Retinal pigment epithelial cell (primary cell): ENCODE results near the gene HNRNPH1.
"Not testable (repeated sequence)": the region's sequence is repeated elsewhere in the genome, so short reads cannot be mapped to it uniquely, and the experiment has no call there.

ENCODE experiments used
- DNase-seq: peaks from one replicate; pipeline ENCODE4 v3.0.0-alpha.2; 2010; ENCODE audit warnings: low read depth
- H3K4me3 ChIP-seq: 2 replicates; pipeline ENCODE4 v1.5.1; 2011; ENCODE audit warnings: mild to moderate bottlenecking, low read length, control low read depth, moderate library complexity
- TF ChIP-seq, protein P1 (sequence below): conservative IDR thresholded peaks from 2 replicates; pipeline ENCODE4 v1.5.1; 2011; ENCODE audit warnings: low read depth, low read length, control low read depth, inconsistent platforms

The HNRNPH1 gene

DNA sequence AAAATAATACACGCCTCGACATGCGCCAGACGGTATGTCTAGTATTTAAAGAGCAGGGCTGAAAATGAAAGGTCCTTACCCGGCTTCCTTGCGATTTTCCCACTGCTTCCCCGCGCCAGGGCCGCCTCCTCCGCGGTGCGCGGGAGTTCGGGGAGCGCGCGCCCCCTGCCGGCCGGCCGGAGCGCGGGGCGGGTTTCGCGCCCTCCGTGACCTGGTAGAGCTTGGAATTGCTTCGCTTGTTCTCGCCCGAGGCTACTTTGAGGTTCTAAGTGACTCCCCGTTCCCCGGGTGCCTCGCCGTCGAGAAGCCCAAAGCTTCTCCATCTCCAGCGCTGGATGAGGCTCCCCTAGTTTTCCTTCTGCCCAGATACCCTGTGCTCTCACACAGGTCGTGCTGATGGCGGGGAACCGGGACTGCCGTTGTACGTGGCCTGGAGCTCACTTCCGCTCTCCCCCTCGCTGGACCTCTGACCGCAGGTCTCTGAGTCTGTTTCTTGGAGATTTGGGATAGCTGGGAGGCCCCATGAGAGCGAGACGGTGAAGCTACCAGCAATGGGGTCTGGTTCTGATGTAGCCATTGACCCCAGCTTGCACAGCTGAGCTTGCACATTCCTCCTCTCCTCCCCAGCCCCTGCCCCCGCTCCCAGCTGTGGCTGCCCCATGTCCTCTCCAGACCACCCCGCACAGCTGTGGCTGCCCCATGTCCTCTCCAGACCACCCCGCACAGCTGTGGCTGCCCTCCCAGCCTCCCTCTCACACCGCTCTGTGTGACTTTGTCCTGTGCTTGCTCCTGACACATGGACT, 11.1 kb upstream of the HNRNPH1 start:
- DNase-seq, H3K4me3 ChIP-seq: not testable (repeated sequence)

DNA sequence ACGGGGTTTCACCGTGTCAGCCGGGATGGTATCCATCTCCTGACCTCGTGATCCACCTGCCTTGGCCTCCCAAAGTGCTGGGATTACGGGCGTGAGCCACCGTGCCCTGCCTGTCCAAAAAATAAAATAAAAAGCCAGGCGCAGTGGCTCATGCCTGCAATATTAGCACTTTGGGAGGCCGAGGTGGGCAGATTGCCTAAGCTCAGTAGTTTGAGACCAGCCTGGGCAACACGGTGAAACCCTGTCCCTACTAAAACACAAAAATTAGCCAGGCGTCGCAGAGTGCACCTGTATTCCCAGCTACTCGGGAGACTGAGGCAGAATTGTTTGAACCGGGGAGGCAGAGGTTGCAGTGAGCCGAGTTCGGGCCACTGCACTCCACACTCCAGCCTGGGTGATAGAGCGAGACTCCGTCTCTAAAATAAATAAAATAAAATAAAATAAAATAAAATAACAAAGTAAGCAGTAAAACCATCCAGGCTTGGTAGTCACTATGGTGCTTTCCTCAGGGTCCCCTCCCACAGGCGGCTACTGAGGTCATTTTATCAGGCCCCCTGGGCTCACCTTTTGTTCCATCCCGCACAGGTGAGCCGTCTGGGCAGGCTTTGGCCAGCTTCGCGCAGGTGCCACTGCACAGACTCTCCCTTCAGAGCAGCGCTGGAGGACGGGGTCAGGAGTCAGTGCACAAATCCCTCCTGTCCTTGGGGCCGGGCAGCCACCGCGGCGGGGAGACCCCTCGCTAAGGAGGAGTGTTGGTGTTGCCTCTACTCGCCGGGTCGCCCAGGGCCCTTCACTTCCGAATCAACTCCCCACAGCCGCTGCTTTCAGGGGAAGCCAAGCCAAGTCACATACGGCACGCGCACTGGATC, 10.3 kb upstream of the HNRNPH1 start:
- DNase-seq = not testable (repeated sequence)
- peak overlapping the region; percentile 41 for H3K4me3 ChIP-seq

DNA sequence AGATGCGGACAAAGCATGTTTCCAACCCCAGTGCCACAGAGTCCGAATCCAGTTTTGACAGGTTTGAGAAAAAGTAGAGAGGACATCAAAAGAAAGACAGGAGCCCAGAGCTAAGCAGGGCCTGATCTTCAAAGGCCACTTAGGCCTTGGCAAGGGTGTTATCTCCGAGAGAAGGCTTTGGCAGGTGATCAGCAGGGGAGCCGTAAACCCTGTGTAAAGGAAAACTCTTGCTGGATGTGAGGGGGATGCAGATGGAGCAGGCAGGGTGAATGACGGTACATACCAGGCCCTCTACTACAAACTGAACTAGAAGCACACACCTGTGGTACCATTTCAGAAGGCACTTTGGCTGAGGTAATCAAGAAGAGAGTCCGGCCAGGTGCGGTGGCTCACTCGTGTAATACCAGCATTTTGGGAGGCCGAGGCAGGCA, 1.4 kb upstream of the HNRNPH1 start:
- H3K4me3 ChIP-seq = no peak overlapping the region
- no peak for DNase-seq

DNA sequence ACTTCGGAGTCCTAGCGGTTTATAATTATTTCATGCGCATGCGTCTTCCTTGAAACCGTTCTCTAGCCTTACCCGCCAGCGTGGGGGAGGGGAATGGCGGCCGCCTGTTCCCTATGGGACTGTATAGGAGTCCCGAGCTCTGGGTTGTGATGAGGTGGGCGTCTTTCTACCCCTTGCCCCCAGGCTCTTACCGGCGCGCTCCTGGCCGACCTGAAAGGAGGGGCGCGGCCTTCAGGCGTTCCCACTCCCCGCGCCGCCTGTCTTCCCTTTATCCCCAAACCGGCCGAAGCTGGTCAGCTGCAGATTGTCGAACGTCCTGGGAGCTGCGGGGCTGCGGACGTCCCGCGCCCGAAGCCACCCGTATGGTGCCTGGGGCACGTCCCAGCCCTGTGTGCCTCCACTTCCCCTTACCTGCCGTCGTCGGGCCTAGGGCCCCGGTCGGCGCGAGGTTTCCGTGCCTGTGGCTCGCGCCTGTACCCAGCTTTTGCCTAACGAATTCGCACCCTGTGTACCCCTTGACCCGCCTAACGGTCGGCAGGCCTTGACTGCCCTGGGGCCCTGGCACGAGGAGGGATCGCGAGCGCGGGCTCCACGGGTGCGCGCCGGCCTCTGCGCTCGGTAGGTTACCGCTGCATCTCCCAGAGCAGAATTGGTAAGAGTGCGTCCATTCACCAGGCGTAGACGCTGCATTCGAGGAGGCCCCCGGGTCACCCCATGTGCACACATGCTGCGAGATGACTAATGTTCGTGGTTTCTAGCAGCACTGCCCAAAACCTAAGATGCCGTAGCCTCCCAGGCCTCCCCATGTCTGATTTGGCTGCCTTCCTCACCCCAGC, 653 bp upstream of the HNRNPH1 start:
- H3K4me3 ChIP-seq = peak overlapping the region; percentile 58
- TF ChIP-seq, protein P1, sequence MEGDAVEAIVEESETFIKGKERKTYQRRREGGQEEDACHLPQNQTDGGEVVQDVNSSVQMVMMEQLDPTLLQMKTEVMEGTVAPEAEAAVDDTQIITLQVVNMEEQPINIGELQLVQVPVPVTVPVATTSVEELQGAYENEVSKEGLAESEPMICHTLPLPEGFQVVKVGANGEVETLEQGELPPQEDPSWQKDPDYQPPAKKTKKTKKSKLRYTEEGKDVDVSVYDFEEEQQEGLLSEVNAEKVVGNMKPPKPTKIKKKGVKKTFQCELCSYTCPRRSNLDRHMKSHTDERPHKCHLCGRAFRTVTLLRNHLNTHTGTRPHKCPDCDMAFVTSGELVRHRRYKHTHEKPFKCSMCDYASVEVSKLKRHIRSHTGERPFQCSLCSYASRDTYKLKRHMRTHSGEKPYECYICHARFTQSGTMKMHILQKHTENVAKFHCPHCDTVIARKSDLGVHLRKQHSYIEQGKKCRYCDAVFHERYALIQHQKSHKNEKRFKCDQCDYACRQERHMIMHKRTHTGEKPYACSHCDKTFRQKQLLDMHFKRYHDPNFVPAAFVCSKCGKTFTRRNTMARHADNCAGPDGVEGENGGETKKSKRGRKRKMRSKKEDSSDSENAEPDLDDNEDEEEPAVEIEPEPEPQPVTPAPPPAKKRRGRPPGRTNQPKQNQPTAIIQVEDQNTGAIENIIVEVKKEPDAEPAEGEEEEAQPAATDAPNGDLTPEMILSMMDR = no peak
- DNase-seq = no peak

More for the DNA sequence above, 1.4 kb upstream of the HNRNPH1 start:
- TF ChIP-seq, protein P1 = no peak

DNA sequence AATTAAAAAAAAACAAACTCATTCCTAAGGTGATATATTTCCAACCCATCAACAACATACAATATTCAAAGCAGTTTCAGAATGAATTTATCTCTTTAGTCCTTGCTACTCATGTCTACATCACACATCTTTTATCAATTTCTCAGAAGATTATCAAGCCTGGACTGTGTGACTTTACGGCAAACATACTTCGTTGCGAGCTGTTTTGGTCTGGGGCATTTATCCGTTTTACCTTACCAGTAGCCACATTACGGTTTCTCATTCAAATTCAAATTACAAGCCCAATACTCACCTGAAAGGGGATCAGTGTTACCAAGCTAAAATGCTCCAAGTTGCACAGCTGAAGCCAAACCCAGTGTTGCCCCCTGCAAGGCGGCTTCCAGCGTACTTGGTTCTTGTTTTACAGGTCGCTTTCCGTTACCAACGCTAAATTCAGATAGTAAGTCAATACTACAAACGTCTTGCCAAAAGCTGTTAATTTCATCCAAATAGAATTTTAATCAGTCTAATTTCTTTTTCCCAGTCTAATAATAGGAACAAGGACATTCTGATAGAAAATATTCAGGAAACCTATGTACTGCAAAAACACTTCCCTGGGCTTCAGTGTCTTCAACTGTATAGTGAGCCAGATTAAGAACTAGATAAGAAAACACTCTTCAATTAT, 1.8 kb downstream of the HNRNPH1 start:
- H3K4me3 ChIP-seq = peak overlapping the region; percentile 100
- TF ChIP-seq, protein P1 = no peak
- DNase-seq = no peak

DNA sequence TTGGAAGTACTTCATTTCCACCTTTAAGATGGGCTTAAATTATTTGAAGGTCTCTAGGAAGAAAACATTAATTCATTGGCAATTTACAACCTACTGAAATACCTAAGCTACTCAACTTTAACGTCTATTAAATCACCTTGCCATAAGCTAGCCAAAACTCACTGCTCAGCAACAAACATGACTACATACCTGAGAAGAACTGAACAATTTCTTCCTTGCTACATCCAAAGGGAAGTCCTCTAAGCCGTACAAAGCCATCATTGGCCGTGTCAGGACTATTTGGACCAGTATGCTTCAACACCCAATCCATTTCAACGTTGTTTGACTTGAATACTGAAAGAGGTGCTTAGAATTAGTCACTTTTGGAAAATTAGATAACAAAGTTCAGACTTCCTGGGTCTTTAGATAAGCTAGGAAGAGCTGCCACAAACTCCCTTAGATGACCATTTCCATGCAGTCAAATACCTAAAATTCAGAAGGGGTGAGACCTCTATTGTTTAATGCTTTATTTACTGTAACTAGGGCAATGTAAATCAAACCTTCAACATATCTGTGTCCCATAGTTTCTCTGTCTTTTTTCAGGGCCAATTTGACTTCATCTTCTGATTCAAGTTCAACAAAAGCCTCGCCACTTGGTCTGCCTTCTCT, 2.6 kb downstream of the HNRNPH1 start:
- DNase-seq = no peak

DNA sequence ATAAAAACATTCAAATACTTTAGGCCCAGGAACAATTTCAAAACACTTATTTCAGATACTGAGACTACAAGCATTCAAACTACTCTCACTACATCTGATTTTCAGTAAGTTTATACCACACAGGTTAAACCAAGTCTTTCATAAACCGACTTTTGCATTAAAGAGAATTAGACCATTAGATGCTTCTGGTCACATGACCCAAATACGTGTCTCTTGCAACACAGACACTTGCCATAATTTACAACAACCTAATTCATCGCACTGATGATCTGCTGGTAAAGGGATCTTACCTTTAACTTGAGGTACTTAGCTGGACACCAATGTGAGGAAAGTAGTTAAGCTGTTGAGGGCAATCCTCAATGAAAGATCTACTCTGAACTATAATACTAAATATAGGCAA, 3.2 kb downstream of the HNRNPH1 start:
- H3K4me3 ChIP-seq = peak overlapping the region; percentile 100
- TF ChIP-seq, protein P1 = no peak

More for the DNA sequence above, 2.6 kb downstream of the HNRNPH1 start:
- TF ChIP-seq, protein P1 = no peak
- peak overlapping the region; percentile 100 for H3K4me3 ChIP-seq

More for the DNA sequence above, 3.2 kb downstream of the HNRNPH1 start:
- DNase-seq = no peak
